Measurements from ENCODE around the gene RABL6.
"Not testable (repeated sequence)": the region's sequence is repeated elsewhere in the genome, so short reads cannot be mapped to it uniquely, and the experiment has no call there.

The RABL6 gene, protein sequence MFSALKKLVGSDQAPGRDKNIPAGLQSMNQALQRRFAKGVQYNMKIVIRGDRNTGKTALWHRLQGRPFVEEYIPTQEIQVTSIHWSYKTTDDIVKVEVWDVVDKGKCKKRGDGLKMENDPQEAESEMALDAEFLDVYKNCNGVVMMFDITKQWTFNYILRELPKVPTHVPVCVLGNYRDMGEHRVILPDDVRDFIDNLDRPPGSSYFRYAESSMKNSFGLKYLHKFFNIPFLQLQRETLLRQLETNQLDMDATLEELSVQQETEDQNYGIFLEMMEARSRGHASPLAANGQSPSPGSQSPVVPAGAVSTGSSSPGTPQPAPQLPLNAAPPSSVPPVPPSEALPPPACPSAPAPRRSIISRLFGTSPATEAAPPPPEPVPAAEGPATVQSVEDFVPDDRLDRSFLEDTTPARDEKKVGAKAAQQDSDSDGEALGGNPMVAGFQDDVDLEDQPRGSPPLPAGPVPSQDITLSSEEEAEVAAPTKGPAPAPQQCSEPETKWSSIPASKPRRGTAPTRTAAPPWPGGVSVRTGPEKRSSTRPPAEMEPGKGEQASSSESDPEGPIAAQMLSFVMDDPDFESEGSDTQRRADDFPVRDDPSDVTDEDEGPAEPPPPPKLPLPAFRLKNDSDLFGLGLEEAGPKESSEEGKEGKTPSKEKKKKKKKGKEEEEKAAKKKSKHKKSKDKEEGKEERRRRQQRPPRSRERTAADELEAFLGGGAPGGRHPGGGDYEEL

DNA sequence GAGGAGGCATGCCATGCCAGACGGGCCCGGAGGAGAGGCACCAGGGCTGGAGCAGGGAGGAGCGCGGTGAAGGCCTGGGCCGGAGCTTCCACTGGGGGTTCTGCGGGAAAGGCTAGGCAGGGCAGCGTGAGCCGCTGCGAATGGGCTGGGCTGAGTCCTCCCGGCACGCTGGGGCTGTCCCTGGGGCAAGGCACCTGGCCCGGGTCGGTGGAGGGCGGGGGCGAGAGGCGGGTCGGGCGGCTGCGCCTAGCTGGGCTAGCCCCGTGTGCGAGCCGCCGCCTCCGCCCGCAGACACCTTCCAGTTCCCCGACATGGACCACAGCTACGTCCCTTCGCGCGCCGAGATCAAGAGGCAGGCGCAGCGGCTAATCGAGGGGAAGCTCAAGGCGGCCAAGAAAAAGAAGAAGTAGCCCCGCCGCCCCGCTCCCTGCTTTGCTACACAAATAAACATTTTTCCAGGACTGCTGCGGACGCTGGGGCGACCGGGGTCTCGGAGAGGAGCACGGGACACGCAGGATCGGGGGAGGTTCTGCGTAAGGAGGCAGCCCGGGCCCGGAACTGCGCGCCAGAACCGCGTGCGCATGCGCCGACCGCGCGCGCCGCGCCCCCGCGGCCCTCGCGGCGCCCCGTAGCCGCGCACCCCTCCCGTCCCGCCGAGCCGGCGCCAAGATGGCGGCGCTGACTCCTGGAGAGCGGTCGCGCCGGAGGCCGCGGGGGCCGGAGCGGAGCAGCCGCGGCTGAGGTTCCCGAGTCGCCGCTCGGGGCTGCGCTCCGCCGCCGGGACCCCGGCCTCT lies at the start of gene RABL6:
RABL6 (plus strand) TSS at position 668 of the 794 bp plus-strand sequence. CDS start 249 bp downstream, outside the sequence.
- no peak for DNase-seq

DNA sequence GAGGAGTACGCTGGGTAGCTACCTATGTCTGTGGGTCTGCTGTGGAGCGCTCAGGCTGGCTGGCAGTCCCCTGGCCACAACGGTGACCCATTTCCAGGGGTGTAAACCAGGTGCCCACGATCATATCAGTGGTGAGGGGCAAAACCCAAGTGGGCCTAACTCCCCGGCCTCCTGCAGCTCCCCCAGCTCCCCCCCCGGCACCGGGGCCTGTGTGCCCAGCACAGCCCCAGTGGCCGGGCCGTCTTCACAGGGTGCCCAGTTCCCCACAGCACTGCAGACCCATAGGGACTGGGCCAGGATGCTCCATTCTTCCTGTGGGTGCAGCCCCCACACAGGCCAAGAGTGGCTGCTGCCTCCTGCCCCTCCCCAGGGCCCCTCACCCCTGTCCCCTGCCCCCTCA lies 48.7 kb upstream of the RABL6 start:
- no peak for DNase-seq

DNA sequence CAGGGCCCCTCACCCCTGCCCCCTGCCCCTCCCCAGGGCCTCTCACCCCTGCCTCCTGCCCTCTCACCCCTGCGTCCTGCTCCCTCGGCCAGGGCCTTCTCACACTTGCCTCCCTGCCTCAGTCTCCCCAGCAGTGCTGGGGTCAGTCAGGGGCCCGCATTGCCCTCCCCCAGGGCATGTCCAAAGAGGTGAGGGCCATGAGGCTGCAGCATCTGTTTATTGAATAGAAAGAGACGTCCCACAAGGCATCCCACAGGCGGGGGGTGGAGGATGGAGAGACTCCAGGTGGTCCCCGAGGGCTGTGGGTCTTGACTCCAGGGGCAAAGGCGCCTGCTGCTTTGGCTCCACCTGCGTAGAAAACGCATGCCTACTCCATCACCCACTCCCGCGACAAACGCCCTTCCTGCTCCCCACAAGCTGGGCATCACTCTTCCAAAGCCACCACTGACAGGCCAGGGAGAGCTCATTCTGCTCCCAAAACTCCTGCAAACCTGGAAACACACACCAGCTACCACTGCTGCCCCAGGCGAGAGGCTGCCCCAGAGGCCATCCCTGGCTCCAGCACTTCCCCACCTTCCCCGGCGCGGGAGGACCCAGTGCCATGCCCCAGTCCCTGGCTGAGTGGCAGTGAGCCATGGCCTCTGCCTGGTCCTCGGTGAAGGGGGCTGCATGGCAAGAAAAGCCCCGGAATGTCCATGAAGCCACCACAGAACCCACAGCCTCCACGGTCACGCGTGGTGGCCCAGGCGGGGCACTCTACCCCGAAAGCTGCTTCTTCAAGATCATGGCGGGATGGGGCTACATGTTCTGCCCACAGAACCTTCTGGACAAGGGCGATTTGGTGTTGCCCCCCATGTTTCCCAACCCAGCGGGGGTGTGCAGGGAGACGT lies 48.1 kb upstream of the RABL6 start:
- no peak for DNase-seq

DNA sequence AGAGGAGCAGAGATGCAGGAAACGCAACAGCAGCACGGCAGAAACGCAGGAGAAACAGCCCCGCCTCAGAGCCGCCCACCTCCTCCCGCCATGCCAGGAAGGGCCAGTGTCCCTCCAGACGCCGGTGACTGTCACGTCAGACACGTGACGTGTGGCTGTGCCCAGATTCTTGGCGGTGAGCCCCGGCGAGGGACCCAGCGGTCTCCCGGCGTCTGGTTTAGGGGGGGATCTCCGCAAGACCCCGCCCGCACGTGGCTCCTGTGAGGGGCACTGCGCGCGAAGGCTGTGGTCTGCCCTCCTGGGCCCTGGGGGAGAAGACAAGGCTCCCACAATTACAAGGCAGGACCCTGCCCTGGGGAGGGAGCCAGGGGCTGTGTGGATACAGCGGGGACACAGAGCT lies 47.3 kb upstream of the RABL6 start:
- no peak for DNase-seq

DNA sequence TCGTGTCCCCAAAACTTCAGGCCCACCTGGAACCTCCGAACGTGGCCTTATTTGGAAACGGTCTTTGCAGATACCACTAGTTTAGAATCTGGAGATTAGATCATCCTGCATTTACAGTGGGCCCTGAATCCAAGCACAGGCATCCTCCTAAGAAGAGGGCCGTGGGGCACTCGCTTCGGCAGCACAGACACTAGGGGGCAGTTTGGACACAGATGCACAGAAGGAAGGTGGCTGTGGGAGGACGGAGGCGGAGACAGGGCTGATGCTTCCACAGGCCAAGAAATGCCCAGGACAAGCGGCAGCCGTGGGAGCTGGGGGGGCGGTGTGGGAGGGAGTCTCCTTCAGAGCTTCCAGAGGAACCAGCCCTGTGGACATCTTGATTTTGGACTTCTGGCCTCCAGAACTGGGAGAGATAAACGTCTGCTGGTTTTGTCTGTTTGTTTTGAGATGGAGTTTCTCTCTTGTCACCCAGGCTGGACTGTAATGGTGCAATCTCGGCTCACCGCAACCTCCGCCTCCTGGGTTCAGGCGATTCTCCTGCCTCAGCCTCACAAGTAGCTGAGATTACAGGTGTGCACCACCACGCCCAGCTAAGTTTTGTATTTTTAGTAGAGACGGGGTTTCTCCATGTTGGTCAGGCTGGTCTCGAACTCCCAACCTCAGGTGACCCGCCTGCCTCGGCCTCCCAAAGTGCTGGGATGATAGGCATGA lies 46.8 kb upstream of the RABL6 start:
- DNase-seq, result not testable (repeated sequence)

DNA sequence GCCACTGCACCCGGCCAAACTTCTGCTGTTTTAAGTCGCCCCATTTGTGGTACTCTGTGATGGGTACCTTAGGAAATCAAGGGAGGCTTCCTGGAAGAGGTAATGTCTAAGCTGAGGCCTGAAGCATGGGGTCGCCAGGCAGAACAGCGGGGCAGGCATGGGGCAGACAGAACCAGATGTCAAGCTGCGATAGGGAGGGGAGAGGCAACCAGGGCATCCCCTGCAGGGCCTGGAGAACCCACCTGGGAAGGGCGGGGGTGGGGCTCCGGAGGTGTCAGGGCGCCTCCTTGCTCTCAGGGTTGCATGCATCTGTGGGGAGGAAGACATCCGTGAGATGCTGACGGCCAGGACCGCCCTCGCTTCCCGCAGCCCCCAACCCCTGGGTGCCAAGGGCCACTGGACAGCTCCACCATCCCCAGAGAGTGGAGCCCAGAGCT lies 46.2 kb upstream of the RABL6 start:
- no peak for DNase-seq

DNA sequence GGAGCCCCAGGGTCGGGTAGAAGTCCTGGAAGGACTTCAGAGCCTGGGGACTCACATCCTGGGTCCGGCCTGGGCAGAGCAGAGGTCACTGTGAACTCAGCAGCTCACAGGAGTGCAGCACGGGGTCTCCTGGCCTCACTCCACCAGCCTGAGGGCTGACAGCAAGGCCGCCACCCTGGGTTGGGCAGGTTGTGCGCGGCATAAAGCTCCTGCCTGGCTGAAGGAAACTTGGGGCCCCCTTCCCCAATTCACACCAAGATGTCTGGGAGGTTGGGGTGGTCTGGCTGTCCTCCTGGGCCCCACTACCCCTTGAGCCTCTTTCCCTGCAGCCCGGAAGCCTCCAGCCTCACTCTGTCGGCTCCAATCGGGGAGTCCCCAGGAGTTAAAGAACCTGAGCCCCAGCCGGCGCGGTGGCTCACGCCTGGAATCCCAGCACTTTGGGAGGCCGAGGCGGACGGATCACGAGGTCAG lies 45.5 kb upstream of the RABL6 start:
- DNase-seq, result no peak

DNA sequence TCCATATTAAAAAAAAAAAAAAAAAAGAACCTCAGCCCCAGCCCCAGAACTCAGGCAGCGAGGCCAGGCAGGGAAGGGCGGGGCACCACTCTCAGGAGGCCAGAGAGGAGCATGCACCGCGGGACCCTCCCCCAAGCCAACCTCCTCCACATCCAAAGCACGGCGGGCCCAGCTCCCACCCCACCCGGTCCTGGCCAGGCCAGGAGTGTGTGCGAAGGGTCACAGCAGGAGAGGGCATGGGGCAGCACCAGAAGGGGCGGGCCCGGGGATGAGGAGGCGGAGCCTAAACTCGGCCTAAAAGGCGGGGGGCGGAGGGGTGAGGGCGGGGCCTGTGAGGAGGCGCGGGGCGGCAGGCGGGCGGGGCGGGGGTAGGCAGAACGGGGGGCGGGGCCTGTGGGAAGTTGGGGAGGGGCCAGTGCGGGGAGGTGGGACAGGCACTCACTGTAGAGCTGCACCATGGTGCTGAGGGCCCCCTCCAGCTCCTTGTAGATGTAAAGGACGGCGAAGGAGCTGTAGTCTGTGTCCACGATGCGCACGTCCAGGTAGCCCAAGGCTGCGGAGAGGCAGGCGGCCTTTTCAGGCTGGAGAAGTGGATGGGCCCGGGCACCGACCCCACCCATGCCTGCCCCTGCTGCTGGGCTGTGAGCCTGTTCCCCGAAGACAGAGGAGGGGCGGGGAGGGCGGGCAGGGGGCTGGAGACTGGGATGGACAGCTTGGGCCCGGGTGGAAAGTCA lies 44.7 kb upstream of the RABL6 start:
- DNase-seq, result no peak

DNA sequence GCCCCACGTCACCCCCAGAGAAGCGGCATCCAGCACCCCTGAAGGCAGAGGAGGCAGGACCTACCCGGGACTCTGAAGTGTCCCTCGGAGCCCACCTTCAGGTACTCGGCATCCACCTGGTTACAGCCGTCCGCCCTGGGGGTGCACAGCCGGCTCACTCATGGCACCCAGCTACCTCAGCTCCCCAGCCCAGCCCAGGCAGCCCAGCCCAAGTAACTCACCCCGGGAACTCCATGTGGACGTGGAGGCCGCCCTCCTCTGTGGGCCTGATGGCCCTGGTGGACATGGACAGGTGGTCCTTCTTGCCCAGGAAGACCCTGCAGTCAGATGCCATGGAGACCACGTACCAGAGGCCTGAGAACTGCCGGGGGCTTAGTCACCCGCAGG lies 44.1 kb upstream of the RABL6 start:
- DNase-seq, result no peak

DNA sequence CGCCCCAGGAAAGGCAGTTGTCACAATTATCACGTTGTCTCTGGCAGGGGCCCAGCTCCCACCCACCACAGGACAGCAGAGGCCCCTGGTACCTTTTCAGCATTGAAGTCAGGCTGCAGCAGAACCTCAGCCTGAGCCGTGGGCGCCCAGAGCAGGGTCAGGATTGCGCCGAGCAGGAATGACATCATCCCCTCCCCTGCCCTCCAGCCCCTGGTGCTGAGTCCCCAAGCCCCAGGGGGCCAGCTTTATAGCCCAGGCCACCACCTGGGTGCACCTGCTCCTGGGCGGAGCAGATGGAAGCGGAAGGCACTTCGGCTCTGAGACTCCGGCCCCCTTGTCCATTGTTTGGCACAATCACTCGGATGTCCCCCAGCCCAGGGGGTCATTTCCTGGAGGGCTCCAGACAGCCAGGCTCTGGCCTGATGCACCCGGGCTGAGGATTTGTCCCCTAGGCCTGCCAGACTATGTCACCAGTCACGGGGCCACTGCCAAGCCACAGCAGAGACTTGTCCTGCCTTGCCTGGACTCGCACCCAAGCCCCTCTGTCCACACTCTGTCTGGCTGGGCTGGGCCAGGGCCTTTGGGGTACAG lies 43.4 kb upstream of the RABL6 start, which contains the start of gene LCN15:
LCN15 (minus strand) TSS at position 218 of the 591 bp plus-strand sequence; CDS start at position 188, 30 bp downstream.
- no peak for DNase-seq

DNA sequence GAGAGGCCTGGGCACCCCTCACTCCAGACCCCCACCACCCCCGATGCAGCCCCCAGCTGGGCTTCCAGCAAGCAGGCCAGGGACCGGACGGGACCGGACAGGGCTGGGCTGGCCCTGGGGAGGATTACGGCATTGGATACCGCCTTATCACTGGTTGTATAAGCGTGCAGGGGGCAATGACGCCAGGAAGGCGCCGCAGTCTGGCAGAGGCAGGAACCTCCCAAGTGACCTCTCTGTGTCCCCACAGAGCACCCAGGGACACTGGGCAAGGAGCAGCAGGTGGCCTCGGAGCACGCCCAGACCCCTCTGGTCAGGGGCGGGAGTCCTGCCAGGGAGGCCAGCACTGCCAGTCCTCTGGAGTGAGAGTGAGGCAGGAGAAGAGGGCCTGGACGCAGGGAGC lies 42.7 kb upstream of the RABL6 start:
- DNase-seq, result no peak

DNA sequence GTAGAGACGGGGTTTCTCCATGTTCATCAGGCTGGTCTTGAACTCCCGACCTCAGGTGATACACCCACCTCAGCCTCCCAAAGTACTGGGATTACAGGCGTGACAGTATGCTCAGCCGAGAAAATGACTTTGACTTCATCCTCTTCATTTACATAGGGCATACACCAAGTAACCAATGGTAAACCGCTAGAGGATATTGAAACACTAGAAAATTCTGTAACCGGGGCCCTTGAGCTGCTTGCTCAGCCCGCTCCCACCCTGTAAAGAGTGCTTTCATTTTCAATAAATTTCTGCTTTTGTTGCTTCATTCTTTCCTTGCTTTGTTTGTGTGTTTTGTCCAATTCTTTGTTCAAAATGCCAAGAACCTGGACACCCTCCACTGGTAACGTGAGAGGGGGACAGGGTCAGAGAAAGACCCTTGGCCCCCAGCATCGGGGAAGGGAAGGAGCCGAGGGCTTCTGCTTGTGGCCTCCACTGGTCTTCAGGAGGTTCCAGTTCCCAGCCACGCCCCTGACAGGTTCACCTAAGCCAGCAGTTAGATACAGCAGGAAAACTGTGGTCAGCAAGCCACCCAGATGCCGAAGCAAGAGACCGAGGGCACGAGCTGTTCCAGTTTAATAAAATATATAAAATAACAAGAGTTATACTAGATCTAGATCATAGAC lies 41.9 kb upstream of the RABL6 start:
- DNase-seq, result not testable (repeated sequence)

DNA sequence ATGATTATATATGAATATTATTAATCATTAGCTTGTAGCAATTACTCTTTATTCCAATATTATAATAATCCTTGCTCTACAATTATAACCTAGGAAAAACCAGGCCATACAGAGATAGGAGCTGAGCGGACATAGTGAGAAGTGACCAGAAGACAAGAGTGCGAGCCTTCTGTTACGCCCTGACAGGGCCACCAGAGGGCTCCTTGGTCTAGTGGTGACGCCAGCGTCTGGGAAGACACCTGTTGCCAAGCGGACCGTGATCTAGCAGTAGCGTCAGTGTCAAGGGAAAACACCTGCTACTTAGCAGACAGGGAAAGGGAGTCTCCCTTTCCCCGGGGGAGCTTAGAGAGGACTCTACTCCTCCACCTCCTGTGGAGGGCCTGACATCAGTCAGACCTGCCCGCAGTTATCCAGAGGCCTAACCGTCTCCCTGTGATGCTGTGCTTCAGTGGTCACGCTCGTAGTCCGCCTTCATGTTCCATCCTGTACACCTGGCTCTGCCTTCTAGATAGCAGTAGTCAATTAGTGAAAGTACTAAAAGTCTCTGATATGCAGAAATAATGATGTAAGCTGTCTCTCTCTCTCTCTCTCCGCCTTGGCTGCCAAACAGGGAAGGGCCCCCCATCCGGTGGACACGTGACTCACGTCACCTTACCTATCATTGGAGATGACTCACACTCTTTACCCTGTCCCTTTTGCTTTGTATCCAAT lies 41.2 kb upstream of the RABL6 start:
- not testable (repeated sequence) for DNase-seq

DNA sequence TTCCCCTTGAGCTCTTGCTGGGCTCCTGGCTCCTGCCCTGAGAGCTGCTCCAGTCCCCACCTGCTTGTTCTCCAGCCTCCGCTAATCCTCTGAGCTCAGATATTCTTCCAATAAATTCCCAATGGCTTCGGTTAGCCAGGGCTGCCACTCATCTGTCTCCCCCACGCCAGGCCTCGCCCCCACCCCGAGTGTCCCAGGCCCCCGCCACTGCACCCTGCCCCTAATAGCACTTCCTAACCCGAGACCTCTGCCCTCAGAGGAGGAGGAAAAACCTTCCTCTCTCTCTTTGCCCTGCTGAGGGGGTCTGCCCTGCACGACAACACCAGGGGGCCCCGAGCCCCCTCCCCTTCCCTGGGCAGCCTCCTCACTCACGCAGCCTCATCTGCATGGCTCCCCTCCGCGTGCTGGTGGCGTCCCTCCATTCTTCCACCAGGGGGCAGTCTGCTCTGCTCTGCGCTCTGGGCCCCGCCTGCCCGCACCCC lies 38.0 kb upstream of the RABL6 start:
- no peak for DNase-seq

DNA sequence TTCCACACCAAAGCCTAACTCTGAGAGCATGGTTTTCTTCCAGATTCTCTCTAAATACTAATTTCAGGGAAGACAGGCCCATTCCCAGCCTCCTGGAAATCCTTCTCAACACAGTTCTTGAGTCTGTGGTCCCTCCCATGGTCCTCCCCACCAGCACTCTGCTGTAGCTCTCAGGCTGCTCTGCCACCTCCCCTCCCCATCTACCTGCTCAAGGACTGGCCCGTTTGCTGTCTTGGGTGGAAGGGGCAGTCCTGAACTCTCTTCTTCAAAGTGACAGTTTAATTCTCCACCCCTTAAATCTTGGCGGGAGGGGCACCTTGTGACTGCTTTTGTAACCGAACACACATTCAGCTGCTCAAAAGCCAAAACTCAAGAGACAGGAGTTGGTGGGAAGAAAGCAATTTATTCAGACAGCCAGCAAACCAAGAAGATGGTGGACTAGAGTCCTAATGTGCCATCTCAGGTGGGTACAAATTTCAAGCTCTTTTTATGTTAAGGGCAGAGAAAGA lies 35.8 kb upstream of the RABL6 start:
- no peak for DNase-seq

DNA sequence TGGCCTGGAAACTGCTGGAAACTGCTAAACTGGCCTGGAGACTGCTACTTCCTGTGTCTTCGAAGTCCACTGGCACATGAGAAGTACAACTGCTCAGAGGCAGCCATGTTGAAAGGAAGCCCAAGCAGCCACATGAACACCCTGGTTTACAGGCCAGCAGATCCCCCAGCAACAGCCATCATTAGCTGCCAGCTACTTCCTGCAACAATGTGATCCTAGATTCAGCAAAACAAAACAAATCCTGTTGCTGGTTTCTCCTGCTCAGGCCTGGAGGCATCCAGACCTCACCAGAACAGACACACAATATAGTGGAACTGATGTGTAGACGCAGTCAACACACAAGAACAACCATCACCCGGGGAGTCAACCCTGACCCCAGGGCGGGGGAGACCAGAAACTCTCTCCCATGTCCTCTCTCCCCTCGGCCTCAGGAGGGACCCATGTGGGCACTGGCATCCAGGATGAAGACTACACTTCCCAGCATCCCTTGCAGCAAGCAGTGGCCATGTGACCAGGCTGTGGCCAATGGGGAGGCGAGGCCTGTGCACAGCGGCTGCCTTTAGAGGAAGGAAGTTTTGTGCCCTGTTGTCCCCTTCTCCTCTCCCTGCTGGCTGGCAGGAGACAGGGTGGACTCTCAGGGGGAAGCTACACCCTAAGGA lies 34.2 kb upstream of the RABL6 start:
- DNase-seq, result no peak

DNA sequence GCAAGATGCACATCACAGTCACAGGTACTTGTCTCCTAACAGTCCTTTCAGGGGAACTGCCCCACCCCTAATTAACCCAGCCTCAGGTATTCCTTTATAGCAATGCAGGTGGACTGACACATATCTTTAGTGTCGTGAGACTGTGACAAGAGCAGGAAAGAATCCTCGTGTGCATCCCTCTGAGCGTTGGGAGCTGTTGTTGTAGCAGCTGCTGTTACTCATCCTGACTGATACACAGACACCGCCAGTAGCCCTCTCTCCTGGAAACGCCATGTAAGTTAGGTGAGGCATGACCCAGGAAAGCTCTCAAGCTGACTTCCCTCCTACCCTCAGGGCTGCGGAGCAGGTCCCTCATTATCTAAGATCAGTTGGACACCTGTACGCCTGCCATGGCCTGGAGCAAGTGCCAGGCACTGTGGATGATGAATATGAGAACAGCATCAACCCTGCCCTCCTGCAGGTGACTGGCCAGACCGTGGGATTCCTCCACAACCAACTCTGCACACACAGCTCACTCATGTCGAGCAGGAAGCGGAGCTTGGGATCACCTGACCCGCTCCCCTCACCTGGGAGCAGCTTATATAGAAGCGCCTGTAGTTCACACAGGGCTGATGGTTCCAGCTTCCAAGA lies 33.2 kb upstream of the RABL6 start:
- DNase-seq, result no peak

DNA sequence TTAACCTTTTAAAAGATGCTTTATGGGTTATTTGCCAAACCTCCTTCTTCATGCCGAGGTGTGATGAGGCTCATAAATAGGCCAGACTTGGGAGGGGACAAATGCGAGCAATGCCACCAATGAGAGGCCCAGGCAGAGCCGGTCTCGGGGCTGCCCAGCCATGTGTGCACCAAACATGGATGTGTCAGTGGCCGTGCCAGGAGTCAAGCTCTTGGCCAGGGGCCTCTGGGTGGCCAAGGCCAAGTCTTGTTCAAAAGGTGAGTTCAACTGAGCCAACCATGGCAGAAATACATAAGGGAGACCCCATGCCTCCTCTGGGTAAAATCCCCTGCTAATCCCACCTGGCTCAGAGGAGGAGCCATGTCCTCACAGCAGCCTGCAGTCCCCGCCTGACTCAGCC lies 32.6 kb upstream of the RABL6 start:
- DNase-seq, result no peak
